GM10266 (cell line): ENCODE results near the gene RBM15.

Experiments used
- DNase-seq: peaks from one replicate; pipeline ENCODE4 v3.0.0; 2012; ENCODE audit errors: extremely low spot score
- CTCF ChIP-seq: IDR thresholded peaks from 2 replicates; pipeline ENCODE4 v1.5.1; 2012; ENCODE audit warnings: mild to moderate bottlenecking, low read depth; ENCODE audit not compliant: control insufficient read depth, insufficient read depth; ENCODE audit errors: missing control alignments

Gene RBM15

GRCh38 chr1:110343249-110343648 lies 4.1 kb downstream of the RBM15 start:
- no peak for TF ChIP-seq CTCF
- no peak for DNase-seq

- no peak for DNase-seq
- no peak for TF ChIP-seq CTCF
Observed at GRCh38 chr1:110344152-110344551, 5.0 kb downstream of the RBM15 start.

- DNase-seq = no peak
- TF ChIP-seq CTCF = no peak
Observed at GRCh38 chr1:110345480-110345879, 6.3 kb downstream of the RBM15 start.

GRCh38 chr1:110346690-110347089 lies 7.5 kb downstream of the RBM15 start:
- TF ChIP-seq CTCF = no peak
- no peak for DNase-seq

GRCh38 chr1:110347182-110347893 lies 8.2 kb downstream of the RBM15 start:
- DNase-seq = no peak
- TF ChIP-seq CTCF = no peak

- TF ChIP-seq CTCF = no peak
- DNase-seq = no peak
Observed at GRCh38 chr1:110348050-110348449, 8.9 kb downstream of the RBM15 start.

GRCh38 chr1:110348771-110349170 lies 9.6 kb downstream of the RBM15 start:
- TF ChIP-seq CTCF = no peak
- no peak for DNase-seq
